Measurements from ENCODE around the gene CTXN1.

CTXN1 gene

DNA sequence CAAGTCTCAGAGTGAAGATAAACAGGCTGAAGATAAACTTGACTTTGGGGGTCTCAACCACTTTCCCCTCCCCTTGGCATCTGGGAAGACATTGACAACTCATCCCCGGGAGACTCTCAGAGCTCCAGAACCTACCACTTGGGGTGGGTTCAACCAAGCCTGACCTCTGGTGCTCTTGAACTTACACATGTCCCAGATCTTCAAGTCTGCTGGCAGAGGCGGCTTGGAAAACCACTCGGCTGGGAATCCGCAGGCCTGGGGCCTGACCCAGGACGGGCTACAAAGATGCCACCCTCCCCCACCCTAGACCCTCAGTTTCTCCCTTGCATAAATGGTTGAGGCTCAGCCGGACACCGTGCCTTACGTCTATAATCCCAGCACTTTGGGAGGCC lies 37.1 kb downstream of the CTXN1 start:
- Histone ChIP-seq H3K9me3 (ENCODE audit: insufficient read depth, low read depth, low read length) (no peaks in the 10 kb centered on the region), H3K79me2 (ENCODE audit: insufficient read depth, low read length) (no peaks in the 10 kb centered on the region), H3K9ac (ENCODE audit: low read depth, low read length, poor library complexity, severe bottlenecking) (no peak overlapping the region), H3K27me3 (ENCODE audit: insufficient read depth, low read length, poor library complexity, severe bottlenecking) (no peaks in the 10 kb centered on the region), H2AFZ (ENCODE audit: low read length) (no peak overlapping the region), H3F3A (ENCODE audit: low read depth) (no peaks in the 10 kb centered on the region), H4K20me1 (ENCODE audit: insufficient read depth, low read length, poor library complexity, severe bottlenecking) (no peaks in the 10 kb centered on the region), H3K4me3 (ENCODE audit: low read length, poor library complexity, severe bottlenecking) (no peak overlapping the region), H3K4me2 (ENCODE audit: low read depth, low read length, poor library complexity, severe bottlenecking) (no peak overlapping the region), H3K4me1 (ENCODE audit: insufficient read depth, low read length, poor library complexity, severe bottlenecking) (peaks cover 4% of the 10 kb centered on the region), H3K9me2 (replicated peaks; ENCODE audit: low read depth, low read length) (no peaks in the 10 kb centered on the region), H3K36me3 (ENCODE audit: insufficient read depth, low read length) (no peaks in the 10 kb centered on the region)
- TF ChIP-seq CTCF (conservative IDR thresholded peaks at IDR 0.05; ENCODE audit: low read length) (no peak), EZH2phosphoT487 (IDR thresholded peaks at IDR 0.05; ENCODE audit: borderline replicate concordance) (no peak)

GRCh38 chr19:7888145-7888825 lies 37.6 kb downstream of the CTXN1 start, which contains the start of gene LRRC8E:
Gene LRRC8E (plus strand): TSS chr19:7888510. CDS start chr19:7895604, 7,094 bp downstream.
- no peak within 1 kb of the TSS for H3K4me2 ChIP-seq (ENCODE audit: low read depth, low read length, poor library complexity, severe bottlenecking)
- peaks cover 4% of the 10 kb centered on the region for H3K4me1 ChIP-seq (ENCODE audit: insufficient read depth, low read length, poor library complexity, severe bottlenecking)
- no peaks in the 10 kb centered on the region for H3F3A ChIP-seq (ENCODE audit: low read depth)
- H3K9me3 ChIP-seq (ENCODE audit: insufficient read depth, low read depth, low read length), result no peaks in the 10 kb centered on the region
- H3K27me3 ChIP-seq (ENCODE audit: insufficient read depth, low read length, poor library complexity, severe bottlenecking), result no peaks in the 10 kb centered on the region
- H4K20me1 ChIP-seq (ENCODE audit: insufficient read depth, low read length, poor library complexity, severe bottlenecking), result no peaks in the 10 kb centered on the region
- H3K9me2 ChIP-seq (replicated peaks; ENCODE audit: low read depth, low read length), result no peaks in the 10 kb centered on the region
- no peaks in the 10 kb centered on the region for H3K36me3 ChIP-seq (ENCODE audit: insufficient read depth, low read length)
- no peaks in the 10 kb centered on the region for H3K79me2 ChIP-seq (ENCODE audit: insufficient read depth, low read length)
- H3K9ac ChIP-seq (ENCODE audit: low read depth, low read length, poor library complexity, severe bottlenecking), result no peak within 1 kb of the TSS
- TF ChIP-seq CTCF (conservative IDR thresholded peaks at IDR 0.05; ENCODE audit: low read length) (no peak), EZH2phosphoT487 (IDR thresholded peaks at IDR 0.05; ENCODE audit: borderline replicate concordance) (no peak)
- no peak within 1 kb of the TSS for H3K4me3 ChIP-seq (ENCODE audit: low read length, poor library complexity, severe bottlenecking)
- H2AFZ ChIP-seq (ENCODE audit: low read length), result no peak within 1 kb of the TSS

GRCh38 chr19:7887408-7888144 lies 38.4 kb downstream of the CTXN1 start:
- H4K20me1 ChIP-seq (ENCODE audit: insufficient read depth, low read length, poor library complexity, severe bottlenecking), result no peaks in the 10 kb centered on the region
- H3K9me3 ChIP-seq (ENCODE audit: insufficient read depth, low read depth, low read length), result no peaks in the 10 kb centered on the region
- H3K4me2 ChIP-seq (ENCODE audit: low read depth, low read length, poor library complexity, severe bottlenecking), result no peak overlapping the region
- H3K4me3 ChIP-seq (ENCODE audit: low read length, poor library complexity, severe bottlenecking), result no peak overlapping the region
- H3K4me1 ChIP-seq (ENCODE audit: insufficient read depth, low read length, poor library complexity, severe bottlenecking), result peaks cover 4% of the 10 kb centered on the region
- TF ChIP-seq CTCF (conservative IDR thresholded peaks at IDR 0.05; ENCODE audit: low read length), result no peak
- no peak for TF ChIP-seq EZH2phosphoT487 (IDR thresholded peaks at IDR 0.05; ENCODE audit: borderline replicate concordance)
- no peak overlapping the region for H3K9ac ChIP-seq (ENCODE audit: low read depth, low read length, poor library complexity, severe bottlenecking)
- H3F3A ChIP-seq (ENCODE audit: low read depth), result no peaks in the 10 kb centered on the region
- no peaks in the 10 kb centered on the region for H3K9me2 ChIP-seq (replicated peaks; ENCODE audit: low read depth, low read length)
- no peak overlapping the region for H2AFZ ChIP-seq (ENCODE audit: low read length)
- H3K27me3 ChIP-seq (ENCODE audit: insufficient read depth, low read length, poor library complexity, severe bottlenecking), result no peaks in the 10 kb centered on the region
- H3K79me2 ChIP-seq (ENCODE audit: insufficient read depth, low read length), result no peaks in the 10 kb centered on the region
- H3K36me3 ChIP-seq (ENCODE audit: insufficient read depth, low read length), result no peaks in the 10 kb centered on the region

Measured in Loucy (cell line).